Neuronal stem cell (in vitro differentiated cells): ENCODE data around the gene ALPK3.

Experiments
- DNase-seq: peaks from one replicate; pipeline ENCODE4 v3.0.0-alpha.2; 2013; ENCODE audit warnings: low spot score
- H2AFZ ChIP-seq: one replicate; pipeline ENCODE4 v1.6.1; 2013; ENCODE audit warnings: mild to moderate bottlenecking, low read length, inconsistent platforms
- H2AK5ac ChIP-seq: 2 replicates; pipeline ENCODE4 v1.6.1; 2013; ENCODE audit warnings: low read depth, mild to moderate bottlenecking, inconsistent platforms, low read length, moderate library complexity, mixed read lengths
- H2BK120ac ChIP-seq: 2 replicates; pipeline ENCODE4 v1.6.1; 2013; ENCODE audit warnings: low read depth, mild to moderate bottlenecking, inconsistent platforms, low read length, moderate library complexity, mixed read lengths
- H2BK12ac ChIP-seq: one replicate; pipeline ENCODE4 v1.6.1; 2013; ENCODE audit warnings: low read length, inconsistent platforms
- H2BK15ac ChIP-seq: 2 replicates; pipeline ENCODE4 v1.6.1; 2013; ENCODE audit warnings: mild to moderate bottlenecking, low read length, inconsistent platforms, mixed read lengths
- H2BK5ac ChIP-seq: one replicate; pipeline ENCODE4 v1.6.1; 2013; ENCODE audit warnings: inconsistent platforms, mild to moderate bottlenecking, low read length, moderate library complexity
- H3K14ac ChIP-seq: one replicate; pipeline ENCODE4 v1.6.1; 2013; ENCODE audit warnings: low read length, inconsistent platforms
- H3K18ac ChIP-seq: 2 replicates; pipeline ENCODE4 v1.6.1; 2013; ENCODE audit warnings: low read length, inconsistent platforms
- H3K23ac ChIP-seq: 2 replicates; pipeline ENCODE4 v1.6.1; 2013; ENCODE audit warnings: low read depth, mild to moderate bottlenecking, mixed read lengths, low read length, inconsistent platforms; ENCODE audit not compliant: poor library complexity
- H3K27ac ChIP-seq: replicated peaks from 3 replicates; pipeline ENCODE4 v1.5.1; 2013; ENCODE audit warnings: low read length, inconsistent platforms
- H3K27me3 ChIP-seq, 3 experiments: 2 replicates each; pipeline ENCODE4 v1.6.1; 2013; ENCODE audit warnings: low read length in 3 of 3, mild to moderate bottlenecking in 2 of 3, inconsistent platforms in 1 of 3, low read depth in 1 of 3, mixed read lengths in 1 of 3, moderate library complexity in 1 of 3; ENCODE audit not compliant: control insufficient read depth in 3 of 3, insufficient read depth in 3 of 3
- H3K36me3 ChIP-seq, 2 donors: replicated peaks in 1 of 2; 2 replicates each; pipeline ENCODE4 v1.6.1; 2013; ENCODE audit warnings: low read length in 2 of 2; ENCODE audit not compliant: control insufficient read depth in 2 of 2, insufficient read depth in 2 of 2
- H3K4ac ChIP-seq: 2 replicates; pipeline ENCODE4 v1.6.1; 2013; ENCODE audit warnings: inconsistent platforms, mild to moderate bottlenecking, low read length, moderate library complexity
- H3K4me1 ChIP-seq, 2 donors: 1 replicate in 1 of 2; 2 replicates in 1 of 2; pipeline ENCODE4 v1.6.1; 2013; ENCODE audit warnings: low read length in 2 of 2, low read depth in 1 of 2; ENCODE audit not compliant: control insufficient read depth in 2 of 2, insufficient read depth in 1 of 2
- H3K4me2 ChIP-seq: one replicate; pipeline ENCODE4 v1.6.1; 2013; ENCODE audit warnings: mild to moderate bottlenecking, low read length, inconsistent platforms; ENCODE audit not compliant: insufficient read depth, poor library complexity, severe bottlenecking
- H3K4me3 ChIP-seq, 2 donors: 2 replicates each; pipeline ENCODE4 v1.5.1; 2013; ENCODE audit warnings: low read length in 2 of 2, mild to moderate bottlenecking in 2 of 2, inconsistent platforms in 1 of 2, moderate library complexity in 1 of 2
- H3K79me1 ChIP-seq: one replicate; pipeline ENCODE4 v1.6.1; 2013; ENCODE audit warnings: low read depth, mild to moderate bottlenecking, inconsistent platforms, low read length, moderate library complexity
- H3K9ac ChIP-seq: one replicate; pipeline ENCODE4 v1.6.1; 2013; ENCODE audit warnings: mild to moderate bottlenecking, low read depth, low read length, inconsistent platforms; ENCODE audit not compliant: poor library complexity
- H3K9me3 ChIP-seq, 2 donors: replicated peaks in 1 of 2; 2 replicates each; pipeline versions ENCODE3 to v1.6.1; 2013; ENCODE audit warnings: low read length in 2 of 2, mild to moderate bottlenecking in 2 of 2, inconsistent platforms in 1 of 2, low read depth in 1 of 2, mixed read lengths in 1 of 2, moderate library complexity in 1 of 2; ENCODE audit not compliant: control insufficient read depth in 2 of 2, insufficient read depth in 1 of 2
- H4K8ac ChIP-seq: one replicate; pipeline ENCODE4 v1.6.1; 2013; ENCODE audit warnings: low read depth, mild to moderate bottlenecking, inconsistent platforms, low read length, moderate library complexity
- H4K91ac ChIP-seq: one replicate; pipeline ENCODE4 v1.6.1; 2013; ENCODE audit warnings: low read length, low read depth, mild to moderate bottlenecking, inconsistent platforms; ENCODE audit not compliant: poor library complexity
- WGBS, 2 donors: extraction: QIAGEN DNeasy Blood & Tissue Kit; methylation state at CpG; one replicate each; pipeline ENCODE4 v1.1.7; 2013; ENCODE audit warnings: missing lambda C conversion rate in 2 of 2, mixed read lengths in 1 of 2; ENCODE audit not compliant: insufficient read length in 2 of 2, insufficient replicate concordance in 1 of 2; ENCODE audit errors: extremely low coverage in 2 of 2; 5-methylcytosine and 5-hydroxymethylcytosine counted together

The ALPK3 gene

DNA sequence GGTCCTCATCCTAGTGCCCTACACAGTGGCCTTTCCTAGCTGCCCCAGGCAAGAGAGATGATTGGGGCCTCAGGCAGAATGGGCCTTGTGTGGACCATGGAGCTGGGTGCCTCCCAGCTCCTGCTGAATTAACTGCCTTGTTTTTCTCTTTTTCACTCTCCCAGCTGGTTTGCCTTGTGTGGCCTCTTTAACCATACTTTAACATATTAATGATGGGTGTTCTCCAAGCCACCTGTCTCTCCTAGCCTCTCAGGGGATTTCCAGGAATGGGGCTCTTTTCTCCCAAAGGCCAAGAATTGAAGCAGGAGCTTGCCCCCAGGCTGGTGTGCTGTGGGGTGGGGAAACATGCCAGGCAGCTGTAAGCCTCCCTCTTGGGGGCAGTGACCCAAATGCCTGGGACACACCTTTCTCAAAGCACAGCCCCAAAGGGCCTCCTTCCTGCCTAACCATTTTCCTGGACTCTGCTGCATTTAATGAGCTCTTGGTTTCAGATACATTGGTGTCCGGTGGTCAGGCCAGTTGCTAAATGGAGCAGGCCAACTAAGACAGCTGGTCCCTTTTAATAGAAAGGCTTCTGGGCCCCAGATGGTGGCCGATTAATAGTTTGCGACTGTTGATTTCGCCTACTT lies 5.6 kb downstream of the ALPK3 start:
- H3K4me1 ChIP-seq, result peaks cover 19 to 23% of the 10 kb centered on the region in 2 donors
- H3K36me3 ChIP-seq, result peaks cover 0 to 3% of the 10 kb centered on the region in 2 donors

GRCh38 chr15:84823282-84823878 lies 6.2 kb downstream of the ALPK3 start:
- Histone ChIP-seq H2AFZ (no peak overlapping the region), H3K27ac (no peak overlapping the region), H3K36me3 (peaks cover 0 to 3% of the 10 kb centered on the region in 2 donors), H3K4me2 (no peak overlapping the region), H2AK5ac (no peak overlapping the region), H3K4ac (no peak overlapping the region), H3K23ac (no peak overlapping the region), H2BK5ac (no peak overlapping the region), H2BK120ac (no peak overlapping the region), H3K4me3 (no peak overlapping the region), H3K79me1 (no peaks in the 10 kb centered on the region), H2BK12ac (no peak overlapping the region), H4K8ac (no peak overlapping the region), H3K4me1 (peaks cover 13 to 17% of the 10 kb centered on the region in 2 donors), H4K91ac (no peak overlapping the region), H2BK15ac (no peak overlapping the region), H3K18ac (no peak overlapping the region), H3K9ac (no peak overlapping the region), H3K27me3 (no peaks in the 10 kb centered on the region), H3K9me3 (no peaks in the 10 kb centered on the region), H3K14ac (no peak overlapping the region)
- no CpG with 5 or more reads among the region's 3 CpGs for WGBS, 2 donors
- DNase-seq, result no peak

More for the DNA sequence above, 5.6 kb downstream of the ALPK3 start:
- H3K27ac ChIP-seq, result no peak overlapping the region
- no peak overlapping the region for H2BK5ac ChIP-seq
- H2AFZ ChIP-seq, result no peak overlapping the region
- H3K18ac ChIP-seq, result no peak overlapping the region
- no peak overlapping the region for H3K9ac ChIP-seq
- H3K27me3 ChIP-seq, result no peaks in the 10 kb centered on the region
- H3K4ac ChIP-seq, result no peak overlapping the region
- H3K79me1 ChIP-seq, result no peaks in the 10 kb centered on the region
- H2BK15ac ChIP-seq, result no peak overlapping the region
- no peak overlapping the region for H3K4me2 ChIP-seq
- no peak overlapping the region for H2BK120ac ChIP-seq
- no peak overlapping the region for H3K23ac ChIP-seq
- no peak overlapping the region for H4K91ac ChIP-seq
- H4K8ac ChIP-seq, result no peak overlapping the region
- H3K14ac ChIP-seq, result no peak overlapping the region
- no CpG with 5 or more reads among the region's 4 CpGs for WGBS, 2 donors
- no peak overlapping the region for H3K4me3 ChIP-seq
- no peak for DNase-seq
- no peak overlapping the region for H2AK5ac ChIP-seq
- no peaks in the 10 kb centered on the region for H3K9me3 ChIP-seq
- no peak overlapping the region for H2BK12ac ChIP-seq

DNA sequence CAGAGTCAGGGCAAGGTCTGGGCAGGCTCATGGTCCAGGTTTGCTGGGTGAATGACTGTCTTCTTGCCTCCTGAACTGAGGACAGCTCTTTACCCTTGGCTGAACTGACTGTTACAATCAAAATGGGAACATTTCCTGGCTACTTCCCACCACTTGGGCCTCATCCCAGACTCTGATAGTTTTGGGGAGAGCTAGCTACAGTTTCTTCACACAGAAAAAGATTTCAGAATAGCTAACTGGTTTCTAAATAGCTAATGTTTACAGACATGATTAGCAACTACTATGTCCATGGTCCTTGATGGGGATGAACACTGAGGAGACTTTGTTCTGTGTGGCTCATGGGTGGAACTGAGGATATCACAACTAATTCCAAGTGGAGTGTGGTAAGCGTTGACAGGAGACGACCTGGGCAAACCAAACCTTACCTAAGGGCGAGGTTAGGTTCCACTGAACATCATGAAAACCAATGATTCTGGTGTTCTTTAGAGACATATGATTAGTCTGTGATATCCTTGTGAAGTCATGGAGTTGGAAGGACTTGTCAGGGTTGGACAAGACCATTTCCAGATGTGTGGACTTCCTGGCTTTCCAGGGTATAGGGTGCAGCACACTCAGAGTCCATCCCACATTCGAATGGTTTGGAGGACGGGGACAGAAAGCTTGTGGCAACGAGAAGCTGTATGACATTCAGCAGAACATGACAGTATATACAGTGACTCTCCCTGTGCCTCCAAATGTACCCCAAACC lies 7.3 kb downstream of the ALPK3 start:
- WGBS, 2 donors, result no CpG with 5 or more reads among the region's 6 CpGs
- H3K4ac ChIP-seq, result no peak overlapping the region
- no peaks in the 10 kb centered on the region for H3K27me3 ChIP-seq
- DNase-seq, result no peak
- H3K14ac ChIP-seq, result no peak overlapping the region
- no peak overlapping the region for H2BK120ac ChIP-seq
- no peaks in the 10 kb centered on the region for H3K79me1 ChIP-seq
- peaks cover 0 to 3% of the 10 kb centered on the region in 2 donors for H3K36me3 ChIP-seq
- H3K4me3 ChIP-seq, result no peak overlapping the region
- no peaks in the 10 kb centered on the region for H3K9me3 ChIP-seq
- peaks cover 4 to 8% of the 10 kb centered on the region in 2 donors for H3K4me1 ChIP-seq
- no peak overlapping the region for H2BK12ac ChIP-seq
- no peak overlapping the region for H3K27ac ChIP-seq
- no peak overlapping the region for H3K18ac ChIP-seq
- no peak overlapping the region for H4K91ac ChIP-seq
- no peak overlapping the region for H4K8ac ChIP-seq
- no peak overlapping the region for H2BK15ac ChIP-seq
- H2AK5ac ChIP-seq, result no peak overlapping the region
- H2AFZ ChIP-seq, result no peak overlapping the region
- no peak overlapping the region for H3K23ac ChIP-seq
- no peak overlapping the region for H3K4me2 ChIP-seq
- H3K9ac ChIP-seq, result no peak overlapping the region
- no peak overlapping the region for H2BK5ac ChIP-seq

DNA sequence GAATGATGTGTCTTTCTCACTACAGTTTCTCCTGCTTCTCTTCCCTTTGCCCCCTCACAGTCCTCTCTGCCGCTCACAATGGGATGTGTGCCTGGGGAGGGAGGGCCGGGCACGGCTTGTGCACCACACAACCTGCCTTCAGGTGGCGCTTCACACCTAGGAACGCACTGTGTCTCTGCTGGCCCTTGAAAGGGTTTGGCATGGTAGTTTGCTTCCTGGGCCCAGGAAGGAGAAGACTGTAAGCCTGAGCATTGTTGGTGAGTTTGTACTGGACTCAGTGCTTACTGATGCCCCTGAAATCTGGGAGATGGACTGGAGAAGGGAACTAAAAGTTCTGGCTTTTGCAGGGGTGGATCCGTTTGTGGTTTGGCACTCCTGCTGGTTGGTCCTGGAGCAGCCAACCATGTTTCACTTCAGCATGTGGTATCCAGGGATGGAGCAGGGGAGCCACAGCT lies 9.2 kb downstream of the ALPK3 start:
- Histone ChIP-seq H3K4me3 (no peak overlapping the region), H3K23ac (no peak overlapping the region), H3K18ac (no peak overlapping the region), H3K27me3 (no peaks in the 10 kb centered on the region), H2BK12ac (no peak overlapping the region), H3K9me3 (no peaks in the 10 kb centered on the region), H3K27ac (no peak overlapping the region), H3K4me1 (peaks cover 0 to 8% of the 10 kb centered on the region in 2 donors), H4K8ac (no peak overlapping the region), H2AK5ac (no peak overlapping the region), H2BK15ac (no peak overlapping the region), H3K79me1 (no peaks in the 10 kb centered on the region), H3K4me2 (no peak overlapping the region), H3K9ac (no peak overlapping the region), H2BK120ac (no peak overlapping the region), H2BK5ac (no peak overlapping the region), H3K14ac (no peak overlapping the region), H4K91ac (no peak overlapping the region), H3K36me3 (peaks cover 0 to 3% of the 10 kb centered on the region in 2 donors), H2AFZ (no peak overlapping the region), H3K4ac (no peak overlapping the region)
- WGBS, 2 donors, result no CpG with 5 or more reads among the region's 6 CpGs
- no peak for DNase-seq
